ENCODE results near the gene RTN1. TPM values are rescaled to one million over a fixed set of nuclear protein-coding genes. Genes with fewer than 3 reads are reported as not detected.

RTN1 gene
- total and polyA plus RNA-seq, 9 of the 15 experiments (the other 6 are each of a cell fraction or from before 2014, with no cell fraction given): 0.03 to 0.09 TPM; not detected in 7

GRCh38 chr14:59687663-59688062 lies 182.9 kb downstream of the RTN1 start:
- no TSS peak for BruUV-seq (replicated peaks)
- no peak for FAIRE-seq
- H2AFZ ChIP-seq (ENCODE audit: low read depth, low read length): no peak overlapping the region
- no peaks in the 10 kb centered on the region for H3K36me3 ChIP-seq (ENCODE audit: control insufficient read depth, insufficient read depth, low read length)
- in situ Hi-C loops (cut with MboI): no loop called here
- no peak for DNase-seq (ENCODE audit: extremely low read depth in 1 of 4, low spot score in 3 of 4)
- no peak overlapping the region for H3K9ac ChIP-seq (ENCODE audit: insufficient read depth in 1 of 2, low read depth in 2 of 2, low read length in 2 of 2)
- ChIA-PET CTCF (ENCODE audit: low intra/inter-chr PET ratio) (no interaction called here), POLR2A (no interaction called here)
- no peak overlapping the region for H3K4me2 ChIP-seq (ENCODE audit: insufficient read depth, low read length)
- intact Hi-C loops (cut with micrococcal nuclease): no loop called here
- no peak overlapping the region for H3K27ac ChIP-seq (ENCODE audit: extremely low read depth, low read depth, low read length)
- H4K20me1 ChIP-seq (replicated peaks; ENCODE audit: control insufficient read depth, insufficient read depth, low read length): no peaks in the 10 kb centered on the region
- H3K27me3 ChIP-seq (ENCODE audit: control insufficient read depth in 2 of 2, insufficient read depth in 2 of 2, low read length in 2 of 2): no peaks in the 10 kb centered on the region
- ATAC-seq: no peak
- H3K4me1 ChIP-seq (replicated peaks in 1 of 2; ENCODE audit: control insufficient read depth in 2 of 2, insufficient read depth in 2 of 2, low read length in 2 of 2): no peaks in the 10 kb centered on the region
- TF ChIP-seq RBM22 (IDR thresholded peaks at IDR 0.05; ENCODE audit: low read depth, low read length, poor library complexity, severe bottlenecking) (no peak), ZNF134 (CRISPR knock-in tag; conservative IDR thresholded peaks at IDR 0.05) (no peak), CREM (IDR thresholded peaks at IDR 0.05; ENCODE audit: low read depth) (no peak), CBX5 (IDR thresholded peaks at IDR 0.05; ENCODE audit: borderline replicate concordance, low read depth) (no peak), FOXJ2 (tag; IDR thresholded peaks at IDR 0.05) (no peak), SREBF2 (CRISPR knock-in tag; IDR thresholded peaks at IDR 0.05) (no peak), BRF1 (IDR thresholded peaks at IDR 0.05; ENCODE audit: borderline replicate concordance, extremely low read depth, insufficient read length) (no peak), ZNF76 (CRISPR knock-in tag; IDR thresholded peaks at IDR 0.05; ENCODE audit: borderline replicate concordance) (no peak), RCOR1 (IDR thresholded peaks at IDR 0.05; ENCODE audit: borderline replicate concordance in 1 of 2, low read depth in 2 of 2, low read length in 2 of 2) (no peak), EP300 (IDR thresholded peaks at IDR 0.05; ENCODE audit: low read length) (no peak), PHF20 (IDR thresholded peaks at IDR 0.05; ENCODE audit: partially characterized antibody) (no peak), ZNF174 (CRISPR knock-in tag; IDR thresholded peaks at IDR 0.05) (no peak), ZNF764 (CRISPR knock-in tag; IDR thresholded peaks at IDR 0.05; ENCODE audit: low read depth) (no peak)
- TF ChIP-seq, protein P1, sequence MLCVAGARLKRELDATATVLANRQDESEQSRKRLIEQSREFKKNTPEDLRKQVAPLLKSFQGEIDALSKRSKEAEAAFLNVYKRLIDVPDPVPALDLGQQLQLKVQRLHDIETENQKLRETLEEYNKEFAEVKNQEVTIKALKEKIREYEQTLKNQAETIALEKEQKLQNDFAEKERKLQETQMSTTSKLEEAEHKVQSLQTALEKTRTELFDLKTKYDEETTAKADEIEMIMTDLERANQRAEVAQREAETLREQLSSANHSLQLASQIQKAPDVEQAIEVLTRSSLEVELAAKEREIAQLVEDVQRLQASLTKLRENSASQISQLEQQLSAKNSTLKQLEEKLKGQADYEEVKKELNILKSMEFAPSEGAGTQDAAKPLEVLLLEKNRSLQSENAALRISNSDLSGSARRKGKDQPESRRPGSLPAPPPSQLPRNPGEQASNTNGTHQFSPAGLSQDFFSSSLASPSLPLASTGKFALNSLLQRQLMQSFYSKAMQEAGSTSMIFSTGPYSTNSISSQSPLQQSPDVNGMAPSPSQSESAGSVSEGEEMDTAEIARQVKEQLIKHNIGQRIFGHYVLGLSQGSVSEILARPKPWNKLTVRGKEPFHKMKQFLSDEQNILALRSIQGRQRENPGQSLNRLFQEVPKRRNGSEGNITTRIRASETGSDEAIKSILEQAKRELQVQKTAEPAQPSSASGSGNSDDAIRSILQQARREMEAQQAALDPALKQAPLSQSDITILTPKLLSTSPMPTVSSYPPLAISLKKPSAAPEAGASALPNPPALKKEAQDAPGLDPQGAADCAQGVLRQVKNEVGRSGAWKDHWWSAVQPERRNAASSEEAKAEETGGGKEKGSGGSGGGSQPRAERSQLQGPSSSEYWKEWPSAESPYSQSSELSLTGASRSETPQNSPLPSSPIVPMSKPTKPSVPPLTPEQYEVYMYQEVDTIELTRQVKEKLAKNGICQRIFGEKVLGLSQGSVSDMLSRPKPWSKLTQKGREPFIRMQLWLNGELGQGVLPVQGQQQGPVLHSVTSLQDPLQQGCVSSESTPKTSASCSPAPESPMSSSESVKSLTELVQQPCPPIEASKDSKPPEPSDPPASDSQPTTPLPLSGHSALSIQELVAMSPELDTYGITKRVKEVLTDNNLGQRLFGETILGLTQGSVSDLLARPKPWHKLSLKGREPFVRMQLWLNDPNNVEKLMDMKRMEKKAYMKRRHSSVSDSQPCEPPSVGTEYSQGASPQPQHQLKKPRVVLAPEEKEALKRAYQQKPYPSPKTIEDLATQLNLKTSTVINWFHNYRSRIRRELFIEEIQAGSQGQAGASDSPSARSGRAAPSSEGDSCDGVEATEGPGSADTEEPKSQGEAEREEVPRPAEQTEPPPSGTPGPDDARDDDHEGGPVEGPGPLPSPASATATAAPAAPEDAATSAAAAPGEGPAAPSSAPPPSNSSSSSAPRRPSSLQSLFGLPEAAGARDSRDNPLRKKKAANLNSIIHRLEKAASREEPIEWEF (CRISPR knock-in tag; IDR thresholded peaks at IDR 0.05): no peak
- TF ChIP-seq, protein P2, sequence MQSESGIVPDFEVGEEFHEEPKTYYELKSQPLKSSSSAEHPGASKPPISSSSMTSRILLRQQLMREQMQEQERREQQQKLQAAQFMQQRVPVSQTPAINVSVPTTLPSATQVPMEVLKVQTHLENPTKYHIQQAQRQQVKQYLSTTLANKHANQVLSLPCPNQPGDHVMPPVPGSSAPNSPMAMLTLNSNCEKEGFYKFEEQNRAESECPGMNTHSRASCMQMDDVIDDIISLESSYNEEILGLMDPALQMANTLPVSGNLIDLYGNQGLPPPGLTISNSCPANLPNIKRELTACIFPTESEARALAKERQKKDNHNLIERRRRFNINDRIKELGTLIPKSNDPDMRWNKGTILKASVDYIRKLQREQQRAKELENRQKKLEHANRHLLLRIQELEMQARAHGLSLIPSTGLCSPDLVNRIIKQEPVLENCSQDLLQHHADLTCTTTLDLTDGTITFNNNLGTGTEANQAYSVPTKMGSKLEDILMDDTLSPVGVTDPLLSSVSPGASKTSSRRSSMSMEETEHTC (IDR thresholded peaks at IDR 0.05): no peak
- H3K9me3 ChIP-seq (replicated peaks; ENCODE audit: control insufficient read depth, insufficient read depth, low read depth, low read length): no peaks in the 10 kb centered on the region
- no peaks in the 10 kb centered on the region for H3K9me1 ChIP-seq (ENCODE audit: control insufficient read depth, insufficient read depth, low read length)
- H3K79me2 ChIP-seq (ENCODE audit: control insufficient read depth, insufficient read depth, low read length): no peaks in the 10 kb centered on the region
- no peak overlapping the region for H3K4me3 ChIP-seq

All from K562 (cell line).